Natural killer cell (primary cell): ENCODE results near the gene RAD51B. TPM values are rescaled to one million over a fixed set of nuclear protein-coding genes. Genes with fewer than 3 reads are reported as not detected.

Experiments used
- ATAC-seq, 3 donors: fragments of 150-1000 bp in 2 of 3; fragments of 200-7000 bp in 1 of 3; cut with Tn5 transposase; 1 replicate in 1 of 3; 2 replicates in 2 of 3; pipeline ENCODE4 v1.10.0; 2021; ENCODE audit warnings: mild to moderate bottlenecking in 2 of 3, moderate library complexity in 2 of 3
- DNase-seq, 2 donors: peaks; one replicate each; pipeline versions ENCODE4 v3.0.0 to v3.0.0-alpha.2; 2013 to 2021; ENCODE audit warnings: mixed read lengths in 1 of 2
- H3K27ac ChIP-seq: one replicate; pipeline ENCODE4 v1.5.1; 2013; ENCODE audit warnings: mild to moderate bottlenecking, low read length
- H3K27me3 ChIP-seq: one replicate; pipeline ENCODE4 v1.6.1; 2013; ENCODE audit warnings: low read length; ENCODE audit not compliant: control insufficient read depth, insufficient read depth
- H3K36me3 ChIP-seq: one replicate; pipeline ENCODE4 v1.6.1; 2013; ENCODE audit warnings: low read length; ENCODE audit not compliant: control insufficient read depth, insufficient read depth
- H3K4me1 ChIP-seq: one replicate; pipeline ENCODE4 v1.6.1; 2013; ENCODE audit warnings: low read length; ENCODE audit not compliant: control insufficient read depth, insufficient read depth
- H3K4me3 ChIP-seq: one replicate; pipeline ENCODE4 v1.5.1; 2013; ENCODE audit warnings: low read length
- H3K9me3 ChIP-seq: one replicate; pipeline ENCODE4 v1.6.1; 2013; ENCODE audit warnings: low read length; ENCODE audit not compliant: control insufficient read depth, insufficient read depth
- H3K27ac Mint-ChIP-seq, 2 donors: one replicate each; pipeline ENCODE4 v1.8.0; 2022; ENCODE audit warnings: mild to moderate bottlenecking in 2 of 2, mixed read lengths in 2 of 2, moderate library complexity in 1 of 2
- H3K27me3 Mint-ChIP-seq, 2 donors: one replicate each; pipeline ENCODE4 v1.8.0; 2022; ENCODE audit warnings: low read depth in 2 of 2, mixed read lengths in 2 of 2
- H3K36me3 Mint-ChIP-seq: one replicate; pipeline ENCODE4 v1.8.0; 2022; ENCODE audit warnings: mixed read lengths
- H3K4me1 Mint-ChIP-seq, 2 donors: one replicate each; pipeline ENCODE4 v1.8.0; 2022; ENCODE audit warnings: mixed read lengths in 2 of 2
- H3K4me3 Mint-ChIP-seq: one replicate; pipeline ENCODE4 v1.8.0; 2022; ENCODE audit warnings: mild to moderate bottlenecking, moderate library complexity, mixed read lengths
- H3K9me3 Mint-ChIP-seq, 2 donors: one replicate each; pipeline ENCODE4 v1.8.0; 2022; ENCODE audit warnings: mixed read lengths in 2 of 2
- WGBS: methylation state at CpG from one replicate; pipeline ENCODE4 v1.1.7; 2013; ENCODE audit warnings: missing lambda C conversion rate; ENCODE audit not compliant: insufficient coverage; 5-methylcytosine and 5-hydroxymethylcytosine counted together
- intact Hi-C: fragments of 100-400 bp; cut with micrococcal nuclease; formaldehyde crosslinking; loops from one replicate; pipeline ENCODE4 v1.14.2; 2022
- total RNA-seq, 4 donors: library from RNA; stranded (reverse); fragments of 120-200 nt in 1 of 4; gene quantifications; one replicate each; pipeline versions ENCODE4 v1.2.3 to v1.2.4, GENCODE V29; 2013 to 2022
- TF ChIP-seq, protein P1 (sequence below): fragments of 200-600 bp; IDR thresholded peaks from one replicate; pipeline ENCODE4 v1.8.0; 2022; ENCODE audit warnings: antibody characterized with exemption

RAD51B gene
- total RNA-seq, 3 donors from 2014 or later (not counting 1 experiment from before 2014, with no cell fraction given), result 28.1 to 37.6 (median 28.6) TPM

DNA sequence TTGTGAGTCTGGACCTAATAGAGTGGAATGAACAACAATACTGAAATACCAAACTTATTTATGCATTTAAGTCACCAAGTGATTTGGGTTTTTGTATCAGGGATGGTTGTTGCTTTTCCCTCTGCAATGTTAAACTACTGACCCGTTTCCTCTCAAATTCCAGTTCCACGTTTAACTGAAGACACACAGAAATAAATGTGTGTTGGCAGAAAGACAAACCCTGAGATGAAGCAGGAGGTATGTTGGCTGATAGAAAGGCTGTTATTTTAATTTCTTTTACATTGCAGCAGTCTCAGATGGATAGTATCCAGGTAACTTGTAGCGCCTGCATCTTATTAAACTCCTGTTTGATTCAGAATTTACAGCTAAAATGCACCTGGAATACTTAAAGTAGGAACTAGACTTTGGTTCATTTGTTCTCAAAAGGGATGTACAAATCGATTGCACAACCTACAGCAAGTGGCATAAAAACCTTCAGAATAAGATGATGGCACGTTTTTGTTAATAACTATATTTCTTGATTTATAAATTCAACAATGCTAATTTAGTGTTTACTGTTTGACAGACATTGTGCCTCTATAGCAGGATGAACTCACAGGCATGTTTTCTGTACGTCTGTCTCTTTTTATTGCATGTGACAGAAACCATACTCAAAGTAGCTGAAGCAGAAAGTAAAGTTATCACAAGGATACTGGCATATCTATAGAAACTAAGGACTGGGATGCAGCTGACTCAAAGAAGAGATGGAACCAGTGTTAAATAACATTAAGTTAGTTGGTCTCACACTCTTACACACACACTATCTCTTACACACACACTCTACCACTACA lies 567.6 kb downstream of the RAD51B start:
- no peaks in the 10 kb centered on the region for H3K27me3 Mint-ChIP-seq
- Histone ChIP-seq H3K4me1 (peaks cover 14% of the 10 kb centered on the region), H3K36me3 (no peaks in the 10 kb centered on the region), H3K27me3 (no peaks in the 10 kb centered on the region), H3K4me3 (no peak overlapping the region), H3K9me3 (no peaks in the 10 kb centered on the region), H3K27ac (no peak overlapping the region)
- TF ChIP-seq, protein P1, sequence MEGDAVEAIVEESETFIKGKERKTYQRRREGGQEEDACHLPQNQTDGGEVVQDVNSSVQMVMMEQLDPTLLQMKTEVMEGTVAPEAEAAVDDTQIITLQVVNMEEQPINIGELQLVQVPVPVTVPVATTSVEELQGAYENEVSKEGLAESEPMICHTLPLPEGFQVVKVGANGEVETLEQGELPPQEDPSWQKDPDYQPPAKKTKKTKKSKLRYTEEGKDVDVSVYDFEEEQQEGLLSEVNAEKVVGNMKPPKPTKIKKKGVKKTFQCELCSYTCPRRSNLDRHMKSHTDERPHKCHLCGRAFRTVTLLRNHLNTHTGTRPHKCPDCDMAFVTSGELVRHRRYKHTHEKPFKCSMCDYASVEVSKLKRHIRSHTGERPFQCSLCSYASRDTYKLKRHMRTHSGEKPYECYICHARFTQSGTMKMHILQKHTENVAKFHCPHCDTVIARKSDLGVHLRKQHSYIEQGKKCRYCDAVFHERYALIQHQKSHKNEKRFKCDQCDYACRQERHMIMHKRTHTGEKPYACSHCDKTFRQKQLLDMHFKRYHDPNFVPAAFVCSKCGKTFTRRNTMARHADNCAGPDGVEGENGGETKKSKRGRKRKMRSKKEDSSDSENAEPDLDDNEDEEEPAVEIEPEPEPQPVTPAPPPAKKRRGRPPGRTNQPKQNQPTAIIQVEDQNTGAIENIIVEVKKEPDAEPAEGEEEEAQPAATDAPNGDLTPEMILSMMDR, result no peak
- H3K36me3 Mint-ChIP-seq, result no peaks in the 10 kb centered on the region
- DNase-seq, result no peak
- no peaks in the 10 kb centered on the region for H3K9me3 Mint-ChIP-seq
- peaks cover 11 to 13% of the 10 kb centered on the region in 2 donors for H3K4me1 Mint-ChIP-seq
- no peak overlapping the region for H3K27ac Mint-ChIP-seq
- WGBS, result 73% methylated on average over 3 of the region's 6 CpGs
- no peak for ATAC-seq
- intact Hi-C loops, result no loop called here
- no peak overlapping the region for H3K4me3 Mint-ChIP-seq

DNA sequence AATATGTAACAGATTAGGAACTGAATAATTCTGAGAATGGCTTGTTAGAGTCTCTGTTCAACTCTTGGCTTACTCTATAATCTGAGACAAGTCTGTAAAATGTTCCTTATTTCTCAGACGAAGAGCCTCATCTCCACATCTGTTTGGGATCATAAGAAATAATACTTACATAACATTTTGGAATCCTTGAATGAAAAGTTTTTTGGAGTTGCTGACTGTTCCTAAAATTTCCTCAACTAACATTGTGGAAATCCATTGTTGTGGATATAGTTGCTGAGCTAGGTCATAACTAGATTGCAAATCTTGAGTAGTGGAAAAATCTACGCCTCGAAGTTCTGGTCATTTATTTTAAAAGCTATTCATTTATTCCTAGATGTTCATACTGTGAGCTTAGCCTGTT lies 570.4 kb downstream of the RAD51B start:
- Histone ChIP-seq H3K27ac (no peak overlapping the region), H3K4me1 (peaks cover 4% of the 10 kb centered on the region), H3K4me3 (no peak overlapping the region), H3K36me3 (no peaks in the 10 kb centered on the region), H3K27me3 (no peaks in the 10 kb centered on the region), H3K9me3 (no peaks in the 10 kb centered on the region)
- Mint-ChIP-seq H3K36me3 (no peaks in the 10 kb centered on the region), H3K4me1 (peaks cover 0 to 4% of the 10 kb centered on the region in 2 donors), H3K9me3 (no peaks in the 10 kb centered on the region), H3K4me3 (no peak overlapping the region), H3K27ac (no peak overlapping the region), H3K27me3 (no peaks in the 10 kb centered on the region)
- DNase-seq (no peak), ATAC-seq (no peak)
- no CpG with 5 or more reads among the region's 3 CpGs for WGBS
- intact Hi-C loops, result no loop called here
- TF ChIP-seq, protein P1, result no peak

GRCh38 chr14:68390741-68391140 lies 571.2 kb downstream of the RAD51B start:
- Mint-ChIP-seq H3K27me3 (no peaks in the 10 kb centered on the region), H3K9me3 (no peaks in the 10 kb centered on the region), H3K27ac (no peak overlapping the region), H3K4me3 (no peak overlapping the region), H3K4me1 (peaks cover 0 to 4% of the 10 kb centered on the region in 2 donors), H3K36me3 (no peaks in the 10 kb centered on the region)
- ATAC-seq (no peak), DNase-seq (no peak)
- Histone ChIP-seq H3K4me3 (no peak overlapping the region), H3K27ac (no peak overlapping the region), H3K4me1 (no peaks in the 10 kb centered on the region), H3K9me3 (no peaks in the 10 kb centered on the region), H3K36me3 (no peaks in the 10 kb centered on the region), H3K27me3 (no peaks in the 10 kb centered on the region)
- intact Hi-C loops, result no loop called here
- TF ChIP-seq, protein P1, result no peak
- WGBS, result 100% methylated on average over 2 of the region's 2 CpGs
